HUDEP-2 (cell line): ENCODE data around the gene ARL4D.
"Not testable (repeated sequence)": the region's sequence is repeated elsewhere in the genome, so short reads cannot be mapped to it uniquely, and the experiment has no call there.

ENCODE experiments used
- DNase-seq, 76 experiments: peaks; one replicate each; lab custom pipeline; 2025; ENCODE audit not compliant: unreplicated experiment in 76 of 76; lab: John Stamatoyannopoulos, UW

Gene ARL4D

GRCh38 chr17:43418441-43419374 lies 19.9 kb downstream of the ARL4D start:
- peak in 7 of 76 experiments; percentile 4 to 24 (median 19) for DNase-seq

DNA sequence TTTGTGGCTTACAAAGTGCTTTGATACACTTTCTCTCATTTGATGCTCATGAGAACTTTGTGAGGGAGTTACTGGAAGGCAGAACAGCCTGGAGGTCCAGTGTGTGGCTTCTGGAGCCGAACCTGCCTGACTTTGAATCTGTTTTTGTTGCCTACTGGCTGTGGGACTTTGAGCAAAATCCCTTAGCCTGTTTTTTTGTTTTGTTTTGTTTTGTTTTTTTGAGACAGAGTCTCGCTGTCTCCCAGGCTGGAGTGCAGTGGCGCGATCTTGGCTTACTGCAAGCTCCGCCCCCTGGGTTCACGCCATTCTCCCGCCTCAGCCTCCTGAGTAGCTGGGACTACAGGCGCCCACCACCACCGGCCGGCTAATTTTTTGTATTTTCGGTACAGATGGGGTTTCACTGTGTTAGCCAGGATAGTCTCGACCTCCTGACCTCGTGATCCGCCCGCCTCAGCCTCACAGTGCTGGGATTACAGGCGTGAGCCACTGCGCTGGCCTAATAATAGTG lies 20.6 kb downstream of the ARL4D start:
- not testable (repeated sequence) for DNase-seq

DNA sequence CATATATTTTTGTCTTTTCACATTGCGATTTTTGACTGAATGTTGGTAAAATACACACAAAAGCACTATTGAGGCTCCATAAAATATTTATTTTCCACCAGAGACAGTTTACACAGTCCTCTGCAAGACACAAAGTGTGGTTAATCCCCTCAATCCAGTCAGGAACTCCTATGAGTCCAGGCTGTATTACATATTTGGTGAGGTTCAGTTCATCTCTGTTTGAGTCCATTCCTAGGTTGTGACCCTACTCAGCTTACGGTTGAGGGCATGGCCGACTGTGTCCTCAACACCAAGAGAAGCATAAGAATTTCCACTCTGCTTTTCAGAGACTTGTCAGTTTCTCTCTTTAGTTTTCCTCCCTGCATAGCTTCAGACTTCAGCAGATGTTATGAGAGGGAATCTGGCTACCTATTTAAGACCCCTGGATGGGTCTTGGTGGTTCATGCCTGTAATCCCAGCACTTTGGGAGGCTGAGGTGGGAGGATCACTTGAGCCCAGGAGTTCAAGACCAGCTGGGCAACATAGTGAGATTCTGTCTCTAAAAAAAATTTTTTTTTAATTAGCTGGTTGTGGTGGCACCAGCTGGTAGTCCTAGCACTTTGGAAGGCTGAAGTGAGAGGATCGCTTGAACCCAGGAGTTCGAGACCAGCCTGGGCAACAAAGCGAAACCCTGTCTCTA lies 25.1 kb downstream of the ARL4D start:
- no peak for DNase-seq

- no peak for DNase-seq
These were observed 28.7 kb downstream of the ARL4D start for GRCh38 chr17:43427362-43428043.

DNA sequence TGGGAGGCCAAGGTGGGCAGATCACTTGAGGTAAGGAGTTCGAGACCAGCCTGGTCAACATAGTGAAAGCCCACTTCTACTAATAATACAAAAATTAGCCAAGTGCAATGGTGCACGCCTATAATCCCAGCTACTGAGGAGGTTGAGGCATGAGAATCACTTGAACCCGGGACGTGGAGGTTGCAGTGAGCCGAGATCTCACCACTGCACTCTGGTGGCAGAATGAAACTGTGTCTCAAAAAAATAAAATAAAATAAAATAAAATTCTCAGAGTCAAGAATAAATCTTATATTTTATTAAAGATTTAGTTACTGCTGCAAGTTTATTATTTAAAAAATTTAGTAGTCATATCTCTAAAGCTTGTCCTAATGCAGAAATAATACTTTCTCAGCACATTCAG lies 29.7 kb downstream of the ARL4D start:
- DNase-seq, result no peak

DNA sequence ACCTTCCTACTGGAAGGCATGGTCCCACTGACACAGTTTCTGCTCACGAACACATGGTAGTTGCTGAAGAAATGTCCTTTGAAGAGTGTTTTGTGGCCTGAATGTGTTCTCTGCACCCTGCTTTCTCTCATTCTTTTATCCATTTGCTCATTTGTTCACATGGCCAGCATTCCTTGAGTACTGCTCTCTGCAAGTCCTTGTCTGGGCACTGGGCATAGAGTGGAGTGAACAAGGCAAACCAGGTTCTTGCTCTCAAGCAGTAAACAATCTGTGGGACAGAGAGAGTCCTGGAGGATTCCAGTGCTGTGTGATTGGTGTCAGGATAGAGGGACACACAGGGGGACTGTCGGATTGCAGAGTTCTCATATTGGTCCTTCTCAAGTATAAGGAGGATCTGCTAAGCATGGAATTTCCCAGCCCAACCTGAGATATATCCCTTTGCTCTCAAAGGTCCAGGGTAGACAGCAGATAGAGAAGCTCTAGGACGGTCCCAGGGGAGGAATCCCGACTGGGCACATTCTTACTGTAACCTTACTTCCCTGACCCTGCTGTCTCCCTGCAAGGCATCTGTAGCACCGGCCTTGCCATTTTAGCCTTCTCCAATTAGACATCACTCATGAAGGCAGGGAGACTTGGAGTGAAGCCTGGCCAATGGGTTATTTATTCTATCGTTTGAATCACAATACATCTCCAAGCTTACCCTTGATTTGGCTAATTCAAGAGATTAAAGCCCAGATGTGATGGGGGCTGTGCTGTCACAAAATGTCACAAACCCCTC lies 32.3 kb downstream of the ARL4D start:
- DNase-seq, result no peak

GRCh38 chr17:43431714-43432523 lies 33.1 kb downstream of the ARL4D start:
- DNase-seq, result no peak

- no peak for DNase-seq
These were observed 36.1 kb downstream of the ARL4D start for GRCh38 chr17:43434902-43435319.

GRCh38 chr17:43437756-43438155 lies 39.0 kb downstream of the ARL4D start:
- no peak for DNase-seq

DNA sequence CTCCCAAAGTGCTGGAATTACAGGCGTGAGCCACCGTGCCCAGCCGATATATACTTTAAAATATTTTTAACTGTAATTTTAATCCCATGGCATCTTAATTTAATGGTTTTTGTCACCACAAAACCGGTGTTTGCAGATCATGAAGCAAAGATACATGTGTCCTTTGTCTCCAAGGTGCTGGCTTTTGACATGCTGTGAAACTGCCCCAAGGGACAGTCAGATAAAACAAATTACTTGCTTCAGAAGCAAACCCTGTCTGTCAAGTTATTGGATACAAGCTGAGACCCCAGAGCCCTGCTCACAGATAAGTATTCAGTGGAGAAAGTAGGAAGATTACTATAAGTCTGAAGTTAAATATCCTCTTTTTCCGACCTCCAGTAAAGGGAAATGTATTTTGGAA lies 39.8 kb downstream of the ARL4D start:
- no peak for DNase-seq

GRCh38 chr17:43439041-43439440 lies 40.2 kb downstream of the ARL4D start:
- DNase-seq, result no peak

DNA sequence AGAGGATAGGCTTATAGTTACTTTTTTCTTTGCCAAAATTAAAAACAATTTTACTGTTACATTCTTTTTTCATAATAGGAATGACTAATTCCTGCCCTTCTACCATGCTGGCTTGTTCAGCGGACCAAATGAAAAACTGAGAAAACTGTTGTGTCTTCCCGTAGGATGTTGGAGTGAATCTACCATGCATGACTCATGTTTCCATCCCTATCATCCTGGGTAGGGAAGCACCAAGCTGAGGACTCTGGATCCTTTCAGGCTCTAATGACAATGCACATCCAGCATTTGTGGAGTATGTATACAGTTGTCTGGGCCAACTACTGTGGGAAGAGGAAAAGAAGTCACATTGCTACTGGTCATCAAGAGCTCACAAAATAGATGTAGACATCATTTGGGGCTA lies 43.9 kb downstream of the ARL4D start:
- no peak for DNase-seq

GRCh38 chr17:43443381-43443780 lies 44.6 kb downstream of the ARL4D start:
- no peak for DNase-seq

GRCh38 chr17:43444223-43445008 lies 45.6 kb downstream of the ARL4D start:
- DNase-seq, result no peak

- DNase-seq, result no peak
These were observed 46.3 kb downstream of the ARL4D start for GRCh38 chr17:43445009-43445589.

- no peak for DNase-seq
These were observed 48.0 kb downstream of the ARL4D start for GRCh38 chr17:43446773-43447172.

GRCh38 chr17:43448720-43449469 lies 50.1 kb downstream of the ARL4D start:
- DNase-seq, result no peak
